H54 (cell line): Measurements from ENCODE around the gene WDR62.

Experiments
- DNase-seq: peaks from one replicate; pipeline ENCODE4 v3.0.0; 2011; ENCODE audit warnings: low spot score, mixed read lengths; ENCODE audit not compliant: insufficient read length
- FAIRE-seq: peaks from 3 replicates; lab custom pipeline; 2011; peaks lifted over from hg19 to GRCh38; lab: Jason Lieb, UNC
- POLR2A ChIP-seq: IDR thresholded peaks from 2 replicates; pipeline ENCODE4 v1.6.1; 2011; ENCODE audit warnings: low read depth, mild to moderate bottlenecking, low read length

Gene WDR62

DNA sequence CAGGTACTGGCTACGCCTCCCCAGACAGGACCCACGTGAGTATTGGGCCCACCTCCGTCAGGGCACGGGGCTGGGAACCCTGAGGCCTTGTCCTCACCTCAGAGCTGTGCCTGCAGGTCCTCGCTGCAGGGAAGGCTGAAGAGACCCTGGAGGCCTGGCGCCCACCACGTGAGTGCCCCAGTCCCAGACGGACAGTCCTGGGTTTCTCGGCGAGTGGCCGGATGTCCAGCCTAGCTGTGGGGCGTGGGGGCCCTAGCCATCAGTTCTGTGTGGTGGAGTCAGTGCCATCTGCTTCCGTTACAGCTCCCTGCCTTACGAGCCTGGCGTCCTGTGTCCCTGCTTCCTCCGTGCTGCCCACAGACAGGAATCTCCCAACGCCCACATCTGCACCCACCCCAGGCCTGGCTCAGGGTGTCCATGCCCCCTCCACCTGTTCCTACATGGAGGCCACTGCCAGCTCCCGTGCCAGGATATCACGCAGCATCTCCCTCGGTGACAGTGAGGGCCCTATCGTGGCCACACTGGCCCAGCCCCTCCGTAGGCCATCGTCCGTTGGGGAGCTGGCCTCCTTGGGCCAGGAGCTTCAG, 48.4 kb downstream of the WDR62 start:
- no peak for TF ChIP-seq POLR2A
- DNase-seq, result no peak
- no peak for FAIRE-seq

DNA sequence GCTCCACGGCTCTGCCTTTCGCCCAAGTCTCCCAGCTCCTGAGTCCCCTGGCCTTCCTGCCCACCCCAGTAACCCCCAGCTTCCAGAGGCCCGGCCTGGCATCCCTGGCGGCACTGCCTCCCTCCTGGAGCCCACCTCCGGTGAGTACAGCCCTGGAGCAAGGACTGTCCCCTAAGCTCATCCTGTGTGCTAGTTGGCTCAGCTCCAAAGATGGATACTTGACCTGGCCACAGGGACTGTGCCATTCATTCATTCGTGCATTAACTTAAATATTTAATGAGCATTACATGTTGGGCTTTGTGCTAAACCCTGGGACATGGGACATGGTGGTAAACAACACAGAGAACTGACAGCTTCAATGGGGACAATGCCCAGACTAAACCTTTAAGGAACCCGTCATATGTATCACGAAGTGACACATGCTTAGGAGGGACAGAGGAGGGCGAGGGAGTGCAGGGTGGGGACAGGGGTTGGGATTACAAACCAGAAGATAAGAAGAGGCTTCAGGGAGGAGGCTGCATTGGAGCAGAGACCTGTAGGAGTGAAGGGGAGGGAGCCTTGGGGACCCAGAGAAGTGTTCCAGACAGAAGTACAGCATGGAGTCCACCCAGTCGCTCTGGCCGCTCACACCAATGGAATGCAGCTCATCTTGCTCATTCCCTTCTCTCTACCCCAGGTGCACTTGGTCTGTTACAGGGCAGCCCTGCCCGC, 49.3 kb downstream of the WDR62 start:
- FAIRE-seq (no peak), DNase-seq (peak; percentile 68)
- TF ChIP-seq POLR2A, result no peak

DNA sequence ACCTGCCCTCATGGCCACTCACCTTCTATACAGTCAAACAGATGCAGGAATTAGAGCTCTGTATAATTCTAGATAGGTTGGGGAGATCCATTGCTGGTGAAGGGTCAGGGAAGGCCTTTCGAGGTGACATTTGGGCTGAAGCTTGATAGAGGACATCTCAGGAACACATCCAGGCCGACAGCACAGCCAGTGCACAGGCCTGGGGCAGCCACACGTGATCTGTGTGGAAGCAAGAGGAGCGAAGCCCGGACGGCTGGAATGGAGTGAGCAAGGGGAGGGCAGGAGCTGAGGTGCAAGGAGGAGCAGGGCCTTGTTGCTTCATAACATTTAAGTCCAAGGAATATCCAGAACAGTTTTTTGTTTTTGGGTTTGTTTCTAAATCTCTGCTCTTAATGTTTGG, 51.7 kb downstream of the WDR62 start:
- DNase-seq (no peak), FAIRE-seq (no peak)
- TF ChIP-seq POLR2A, result no peak

DNA sequence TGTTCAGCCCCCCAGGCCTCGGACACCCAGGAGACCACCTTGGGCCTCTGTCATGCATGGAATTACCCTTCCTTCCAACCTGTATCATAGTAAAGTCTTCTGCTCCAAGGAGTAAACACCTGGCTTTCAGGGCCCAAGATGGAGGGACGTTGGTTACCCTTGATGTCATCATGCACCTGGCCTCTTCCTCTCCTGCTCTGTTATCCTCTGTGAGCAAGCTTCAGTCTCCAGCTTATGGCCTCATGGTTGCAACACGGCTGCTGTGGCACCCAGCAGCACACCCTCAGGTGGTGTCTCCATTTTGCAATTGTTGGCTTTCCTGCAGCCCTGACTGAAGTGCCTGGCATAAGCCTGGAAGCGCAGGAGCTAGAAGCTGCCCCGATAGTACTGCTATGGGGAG, 52.3 kb downstream of the WDR62 start:
- TF ChIP-seq POLR2A, result no peak
- DNase-seq, result no peak
- no peak for FAIRE-seq

GRCh38 chr19:36108684-36109083, 54.0 kb downstream of the WDR62 start:
- TF ChIP-seq POLR2A, result no peak
- DNase-seq (no peak), FAIRE-seq (no peak)

- TF ChIP-seq POLR2A, result no peak
- DNase-seq (no peak), FAIRE-seq (no peak)
Observed at GRCh38 chr19:36110487-36111199, 55.9 kb downstream of the WDR62 start, which contains the start of gene OVOL3. Gene OVOL3, plus strand, starts transcription at chr19:36111143. Its CDS starts 60 bp downstream, at chr19:36111203.

- FAIRE-seq (no peak), DNase-seq (no peak)
- TF ChIP-seq POLR2A, result no peak
Observed at GRCh38 chr19:36111200-36111539, 56.5 kb downstream of the WDR62 start.

- no peak for TF ChIP-seq POLR2A
- no peak for DNase-seq
- FAIRE-seq, result no peak
Observed at GRCh38 chr19:36112678-36113077, 58.0 kb downstream of the WDR62 start.

GRCh38 chr19:36113425-36113824, 58.7 kb downstream of the WDR62 start:
- no peak for TF ChIP-seq POLR2A
- FAIRE-seq (no peak), DNase-seq (no peak)

GRCh38 chr19:36113894-36114720, 59.4 kb downstream of the WDR62 start:
- FAIRE-seq (no peak), DNase-seq (no peak)
- TF ChIP-seq POLR2A, result no peak

- DNase-seq (peak; percentile 99), FAIRE-seq (peak; percentile 41)
- peak; percentile 72 for TF ChIP-seq POLR2A
Observed at GRCh38 chr19:36114721-36115452, 60.2 kb downstream of the WDR62 start, which contains the start of gene POLR2I. Gene POLR2I, minus strand, starts transcription at chr19:36114875. Its CDS starts 19 bp downstream, at chr19:36114856.

DNA sequence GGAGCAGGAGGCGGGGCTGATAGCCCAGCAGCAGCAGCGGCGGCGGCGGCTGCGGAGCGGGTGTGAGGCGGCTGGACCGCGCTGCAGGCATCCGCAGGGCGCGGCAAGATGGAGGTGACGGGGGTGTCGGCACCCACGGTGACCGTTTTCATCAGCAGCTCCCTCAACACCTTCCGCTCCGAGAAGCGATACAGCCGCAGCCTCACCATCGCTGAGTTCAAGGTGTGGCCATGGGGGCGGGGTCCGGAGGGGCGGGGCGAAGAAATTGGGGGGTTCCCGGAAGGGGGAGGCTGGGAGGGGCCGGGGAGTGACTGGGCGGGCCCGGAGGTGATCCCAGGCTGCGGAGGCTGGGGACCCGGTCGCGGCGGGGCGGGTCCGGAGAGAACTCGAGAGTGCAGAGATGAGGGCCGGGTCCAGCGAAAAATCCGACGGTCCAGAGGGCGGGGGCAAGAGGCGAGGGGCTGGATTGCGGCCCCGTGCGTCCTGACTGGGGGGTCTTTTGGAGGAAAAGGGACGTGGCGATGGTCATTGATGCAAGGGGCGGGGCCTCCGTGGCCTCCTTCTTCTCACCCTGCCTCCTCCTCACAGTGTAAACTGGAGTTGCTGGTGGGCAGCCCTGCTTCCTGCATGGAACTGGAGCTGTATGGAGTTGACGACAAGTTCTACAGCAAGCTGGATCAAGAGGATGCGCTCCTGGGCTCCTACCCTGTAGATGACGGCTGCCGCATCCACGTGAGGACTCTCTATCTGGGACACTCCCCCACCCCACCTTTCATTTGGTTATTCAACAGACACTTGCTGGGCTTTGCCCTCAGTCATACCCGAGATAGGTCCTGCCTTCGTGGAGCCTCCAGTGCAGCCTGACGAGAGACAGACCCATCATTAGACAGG, 61.0 kb downstream of the WDR62 start, which contains the start of gene TBCB:
TBCB (plus strand) TSS at position 16 of the 891 bp plus-strand sequence; CDS start at position 109, 93 bp downstream.
- DNase-seq (peak; percentile 83), FAIRE-seq (no peak)
- peak; percentile 77 for TF ChIP-seq POLR2A
